IMR-90 (cell line): ENCODE data around the gene NANOS3. TPM values are rescaled to one million over a fixed set of nuclear protein-coding genes. Genes with fewer than 3 reads are reported as not detected.

ENCODE experiments used
- ATAC-seq: fragments of 200-7000 bp; cut with Tn5 transposase; 2 replicates; pipeline ENCODE4 v1.9.1; 2020; ENCODE audit warnings: low read depth, mild to moderate bottlenecking, moderate library complexity
- BruUV-seq: library from RNA; stranded (reverse); fragments of 400-500 nt; replicated peaks from 2 replicates; lab custom pipeline; 2021; lab: Mats Ljungman, UMichigan
- CTCF ChIA-PET: fragments of 300-600 bp; formaldehyde crosslinking; extraction: SDS; loops from one replicate; lab custom pipeline; 2021; ENCODE audit warnings: antibody characterized with exemption; lab: Yijun Ruan, JAX
- POLR2A ChIA-PET: fragments of 300-600 bp; sonication (Branson Sonifier 250); formaldehyde crosslinking; loops from one replicate; lab custom pipeline; 2022; ENCODE audit warnings: antibody characterized with exemption; ENCODE audit not compliant: unreplicated experiment; lab: Charles Lee
- DNase-seq: peaks from one replicate; pipeline ENCODE4 v3.0.0; 2013
- H2AFZ ChIP-seq: replicated peaks from 2 replicates; pipeline ENCODE3; 2013; ENCODE audit warnings: low read length, mild to moderate bottlenecking; ENCODE audit not compliant: poor library complexity
- H2AK5ac ChIP-seq: 2 replicates; pipeline ENCODE4 v1.6.1; 2013; ENCODE audit warnings: low read depth, low read length, inconsistent platforms
- H2AK9ac ChIP-seq: replicated peaks from 2 replicates; pipeline ENCODE3; 2013; ENCODE audit warnings: mild to moderate bottlenecking, low read depth, low read length, moderate library complexity; ENCODE audit not compliant: poor library complexity
- H2BK120ac ChIP-seq: 2 replicates; pipeline ENCODE4 v1.6.1; 2013; ENCODE audit warnings: low read depth, low read length, inconsistent platforms
- H2BK15ac ChIP-seq: 3 replicates; pipeline ENCODE4 v1.6.1; 2013; ENCODE audit warnings: low read depth, low read length, inconsistent platforms
- H2BK20ac ChIP-seq: 2 replicates; pipeline ENCODE4 v1.6.1; 2013; ENCODE audit warnings: low read depth, mild to moderate bottlenecking, inconsistent platforms, low read length, moderate library complexity
- H2BK5ac ChIP-seq: 2 replicates; pipeline ENCODE4 v1.6.1; 2013; ENCODE audit warnings: mild to moderate bottlenecking, low read depth, low read length, inconsistent platforms; ENCODE audit not compliant: poor library complexity, severe bottlenecking
- H3K14ac ChIP-seq: replicated peaks from 2 replicates; pipeline ENCODE4 v1.6.1; 2013; ENCODE audit warnings: low read depth, low read length, inconsistent platforms
- H3K18ac ChIP-seq: 2 replicates; pipeline ENCODE4 v1.6.1; 2013; ENCODE audit warnings: low read depth, low read length, control low read depth
- H3K23ac ChIP-seq: 2 replicates; pipeline ENCODE4 v1.6.1; 2013; ENCODE audit warnings: low read depth, low read length, inconsistent platforms
- H3K27ac ChIP-seq: 2 replicates; pipeline ENCODE4 v1.5.1; 2013; ENCODE audit warnings: mild to moderate bottlenecking, control low read depth, low read length; ENCODE audit not compliant: insufficient read depth
- H3K27me3 ChIP-seq: 2 replicates; pipeline ENCODE4 v1.6.1; 2013; ENCODE audit warnings: low read length; ENCODE audit not compliant: control insufficient read depth, insufficient read depth
- H3K36me3 ChIP-seq: 2 replicates; pipeline ENCODE4 v1.6.1; 2013; ENCODE audit warnings: low read length, mixed read lengths; ENCODE audit not compliant: control insufficient read depth, insufficient read depth
- H3K4ac ChIP-seq: 2 replicates; pipeline ENCODE4 v1.6.1; 2013; ENCODE audit warnings: low read depth, low read length, inconsistent platforms
- H3K4me1 ChIP-seq: 2 replicates; pipeline ENCODE4 v1.6.1; 2013; ENCODE audit warnings: low read length, mixed read lengths; ENCODE audit not compliant: control insufficient read depth, insufficient read depth
- H3K4me2 ChIP-seq: 2 replicates; pipeline ENCODE4 v1.6.1; 2013; ENCODE audit warnings: low read depth, mild to moderate bottlenecking, control low read depth, low read length, moderate library complexity
- H3K4me3 ChIP-seq: 2 replicates; pipeline ENCODE4 v1.5.1; 2013; ENCODE audit warnings: low read depth, mild to moderate bottlenecking, control low read depth, low read length, moderate library complexity; ENCODE audit not compliant: insufficient read depth
- H3K56ac ChIP-seq: 2 replicates; pipeline ENCODE4 v1.6.1; 2013; ENCODE audit warnings: low read length, inconsistent platforms; ENCODE audit not compliant: insufficient read depth; ENCODE audit errors: extremely low read depth
- H3K79me1 ChIP-seq, 2 experiments: 2 replicates each; pipeline ENCODE4 v1.6.1; 2013; ENCODE audit warnings: low read length in 2 of 2, inconsistent platforms in 1 of 2, low read depth in 1 of 2
- H3K9ac ChIP-seq: 2 replicates; pipeline ENCODE4 v1.6.1; 2013; ENCODE audit warnings: low read depth, low read length, control low read depth
- H3K9me1 ChIP-seq: 2 replicates; pipeline ENCODE4 v1.6.1; 2013; ENCODE audit warnings: low read length, inconsistent platforms; ENCODE audit not compliant: insufficient read depth
- H3K9me3 ChIP-seq: 2 replicates; pipeline ENCODE4 v1.6.1; 2013; ENCODE audit warnings: low read length; ENCODE audit not compliant: control insufficient read depth, insufficient read depth
- H4K20me1 ChIP-seq: 2 replicates; pipeline ENCODE4 v1.6.1; 2013; ENCODE audit warnings: low read length, inconsistent platforms; ENCODE audit not compliant: insufficient read depth
- H4K5ac ChIP-seq: 2 replicates; pipeline ENCODE4 v1.6.1; 2013; ENCODE audit warnings: mild to moderate bottlenecking, low read depth, low read length, control low read depth
- H4K8ac ChIP-seq, 2 experiments: 2 replicates each; pipeline ENCODE4 v1.6.1; 2013; ENCODE audit warnings: low read depth in 2 of 2, low read length in 2 of 2, control low read depth in 1 of 2, inconsistent platforms in 1 of 2
- H4K91ac ChIP-seq: 2 replicates; pipeline ENCODE4 v1.6.1; 2013; ENCODE audit warnings: low read depth, low read length, inconsistent platforms; ENCODE audit not compliant: insufficient read depth
- CTCF ChIP-seq: conservative IDR thresholded peaks from 2 replicates; pipeline ENCODE4 v1.5.1; 2012; ENCODE audit warnings: mild to moderate bottlenecking, low read depth, low read length, improper control_type of control experiment
- MXI1 ChIP-seq: IDR thresholded peaks from 2 replicates; pipeline ENCODE4 v1.6.1; 2012; ENCODE audit warnings: low read depth, mild to moderate bottlenecking, low read length, moderate library complexity, borderline replicate concordance
- USF2 ChIP-seq: fragments of 150-350 bp; IDR thresholded peaks from 2 replicates; pipeline ENCODE4 v1.6.1; 2017; ENCODE audit warnings: mild to moderate bottlenecking, antibody characterized with exemption, low read length, low read depth
- WGBS, 2 experiments: methylation state at CpG; one replicate each; pipeline versions ENCODE4 v1.1.5 to v1.1.7; 2013; ENCODE audit warnings: missing lambda C conversion rate in 2 of 2; ENCODE audit not compliant: insufficient read length in 1 of 2; ENCODE audit errors: extremely low coverage in 2 of 2; 5-methylcytosine and 5-hydroxymethylcytosine counted together
- dilution Hi-C: fragments of 300-500 bp; cut with HindIII; formaldehyde crosslinking; loops from one replicate; pipeline ENCODE4 v1.14.3; 2018; ENCODE audit warnings: low sequenced_read_pairs; ENCODE audit not compliant: unreplicated experiment
- in situ Hi-C: fragments of 300-500 bp; cut with MboI; formaldehyde crosslinking; loops from 3 replicates; pipeline ENCODE4 v1.14.3; 2019; ENCODE audit warnings: low sequenced_read_pairs, inconsistent platforms, mixed read lengths
- intact Hi-C: fragments of 100-400 bp; cut with micrococcal nuclease; formaldehyde crosslinking; loops from 2 replicates; pipeline ENCODE4 v1.10.0; 2022
- polyA plus RNA-seq, 3 experiments: library from polyadenylated mRNA; depleted of rRNA; stranded (reverse); fragments of >200 nt; gene quantifications; 2 replicates each; pipeline ENCODE4 v1.2.3, GENCODE V29; 2012; ENCODE audit warnings: low replicate concordance in 1 of 3
- total RNA-seq: library from RNA; depleted of rRNA; stranded (reverse); fragments of >200 nt; gene quantifications from 2 replicates; pipeline ENCODE4 v1.2.3, GENCODE V29; 2012

The NANOS3 gene
- total and polyA plus RNA-seq, 2 of the 4 experiments (the other 2 are of a cell fraction) = 0.63 TPM; not detected in 1

- DNase-seq = no peak
- Histone ChIP-seq H3K23ac (no peak overlapping the region), H4K91ac (no peak overlapping the region), H3K4ac (no peak overlapping the region), H2AK9ac (no peak overlapping the region), H3K4me3 (no peak overlapping the region), H2BK20ac (no peak overlapping the region), H3K9ac (no peak overlapping the region), H2AFZ (no peak overlapping the region), H3K14ac (no peak overlapping the region), H4K5ac (no peak overlapping the region), H4K20me1 (no peaks in the 10 kb centered on the region), H4K8ac (no peak overlapping the region), H3K9me1 (peaks cover 9% of the 10 kb centered on the region; the same call in 1 of the 2 replicates), H3K18ac (no peak overlapping the region), H3K79me1 (no peaks in the 10 kb centered on the region), H2BK15ac (no peak overlapping the region), H3K9me3 (no peaks in the 10 kb centered on the region), H3K27ac (no peak overlapping the region), H3K4me2 (no peak overlapping the region), H3K36me3 (no peaks in the 10 kb centered on the region), H3K27me3 (peaks cover 2% of the 10 kb centered on the region; the same call in 1 of the 2 replicates), H2BK120ac (no peak overlapping the region), H2BK5ac (no peak overlapping the region), H3K56ac (no peak overlapping the region), H3K4me1 (peaks cover 19% of the 10 kb centered on the region), H2AK5ac (no peak overlapping the region)
- intact Hi-C loops = loop anchor here (5.0 to 10.0 kb wide), 2 partner anchors 319 to 601 kb away; no protein-coding TSS in a partner anchor
- BruUV-seq = no TSS peak
- ChIA-PET CTCF (no interaction called here), POLR2A (no interaction called here)
- WGBS, 2 experiments = 83% methylated on average over 1 of the region's 10 CpGs; no CpG with 5 or more reads in 1 of the 2 experiments
- dilution Hi-C loops = no loop called here
- no peak for ATAC-seq
- TF ChIP-seq MXI1 (no peak), USF2 (no peak), CTCF (peak; percentile 29)
- in situ Hi-C loops = loop anchor here (5.0 to 25.0 kb wide), 3 partner anchors 189 to 591 kb away; partner anchors contain the start of genes MISP3 and PTGER1
Observed at GRCh38 chr19:13883516-13884064, 6.7 kb downstream of the NANOS3 start.
